K562 (cell line): Measurements from ENCODE around the gene MAGI1. TPM values are rescaled to one million over a fixed set of nuclear protein-coding genes. Genes with fewer than 3 reads are reported as not detected.
A peak's percentile ranks its signal among the peaks of the same experiment; 100 is the strongest.

ENCODE experiments used
- ATAC-seq: fragments of 200-7000 bp; cut with Tn5 transposase; 3 replicates; pipeline ENCODE4 v1.9.1; 2020; ENCODE audit warnings: moderate library complexity
- BruUV-seq: library from RNA; stranded (reverse); fragments of 400-500 nt; replicated peaks from 2 replicates; lab custom pipeline; 2021; lab: Mats Ljungman, UMichigan
- CTCF ChIA-PET: fragments of 300-600 bp; formaldehyde crosslinking; extraction: SDS; loops from one replicate; lab custom pipeline; 2021; ENCODE audit warnings: low intra/inter-chr PET ratio; lab: Yijun Ruan, JAX
- POLR2A ChIA-PET: fragments of 300-600, 350-650 bp; sonication (Branson Sonifier 250); formaldehyde crosslinking; extraction: SDS; loops from one replicate; lab custom pipeline; 2021; ENCODE audit warnings: antibody characterized with exemption, inconsistent platforms; lab: Yijun Ruan, JAX
- DNase-seq, 4 experiments: peaks; one replicate each; pipeline versions ENCODE4 v3.0.0 to v3.0.0-alpha.2; 2011 to 2018; ENCODE audit warnings: low spot score in 3 of 4, mixed read lengths in 3 of 4; ENCODE audit errors: extremely low read depth in 1 of 4
- FAIRE-seq: peaks from 2 replicates; lab custom pipeline; 2011; peaks lifted over from hg19 to GRCh38; lab: Jason Lieb, UNC
- H2AFZ ChIP-seq: 2 replicates; pipeline ENCODE4 v1.6.0; 2011; ENCODE audit warnings: low read depth, low read length, control low read depth, inconsistent platforms
- H3K27ac ChIP-seq: fragments of 200-600 bp; 3 replicates; pipeline ENCODE4 v1.8.0; 2011; ENCODE audit warnings: low read depth, mild to moderate bottlenecking, control low read depth, inconsistent platforms, low read length, moderate library complexity, mixed read lengths; ENCODE audit errors: extremely low read depth
- H3K27me3 ChIP-seq, 2 experiments: fragments of 300-600 bp in 1 of 2; 2 replicates in 1 of 2; 3 replicates in 1 of 2; pipeline versions ENCODE4 v1.6.0 to v1.8.0; 2011; ENCODE audit warnings: inconsistent platforms in 2 of 2, low read length in 2 of 2, mild to moderate bottlenecking in 1 of 2, mixed read lengths in 1 of 2, moderate library complexity in 1 of 2; ENCODE audit not compliant: control insufficient read depth in 2 of 2, insufficient read depth in 2 of 2
- H3K36me3 ChIP-seq: fragments of 300-600 bp; 3 replicates; pipeline ENCODE4 v1.8.0; 2011; ENCODE audit warnings: mild to moderate bottlenecking, low read length, inconsistent platforms; ENCODE audit not compliant: control insufficient read depth, insufficient read depth
- H3K4me1 ChIP-seq, 2 experiments: fragments of 200-600 bp in 1 of 2; replicated peaks in 1 of 2; 2 replicates in 1 of 2; 3 replicates in 1 of 2; pipeline versions ENCODE4 v1.5.1 to v1.8.0; 2011; ENCODE audit warnings: inconsistent platforms in 2 of 2, low read length in 2 of 2, mild to moderate bottlenecking in 1 of 2, mixed read lengths in 1 of 2, moderate library complexity in 1 of 2; ENCODE audit not compliant: control insufficient read depth in 2 of 2, insufficient read depth in 2 of 2
- H3K4me2 ChIP-seq: 2 replicates; pipeline ENCODE4 v1.6.1; 2011; ENCODE audit warnings: low read length, control low read depth, inconsistent platforms, mixed read lengths; ENCODE audit not compliant: insufficient read depth
- H3K4me3 ChIP-seq: fragments of 200-600 bp; sonication (generic), shearing (Covaris generic); 2 replicates; pipeline ENCODE4 v1.5.1; 2016; ENCODE audit warnings: control low read depth, inconsistent platforms
- H3K79me2 ChIP-seq: fragments of 200-600 bp; 3 replicates; pipeline ENCODE4 v1.8.0; 2011; ENCODE audit warnings: low read length, inconsistent platforms; ENCODE audit not compliant: control insufficient read depth, insufficient read depth
- H3K9ac ChIP-seq, 2 experiments: 2 replicates each; pipeline versions ENCODE4 v1.6.0 to v1.6.1; 2011; ENCODE audit warnings: low read depth in 2 of 2, low read length in 2 of 2, control low read depth in 1 of 2, inconsistent platforms in 1 of 2, mild to moderate bottlenecking in 1 of 2, mixed read lengths in 1 of 2; ENCODE audit not compliant: insufficient read depth in 1 of 2
- H3K9me1 ChIP-seq: one replicate; pipeline ENCODE4 v1.6.0; 2011; ENCODE audit warnings: inconsistent platforms, mild to moderate bottlenecking, low read length, moderate library complexity; ENCODE audit not compliant: control insufficient read depth, insufficient read depth
- H3K9me3 ChIP-seq: replicated peaks from 2 replicates; pipeline ENCODE4 v1.5.1; 2011; ENCODE audit warnings: low read depth, low read length, inconsistent platforms; ENCODE audit not compliant: control insufficient read depth, insufficient read depth
- H4K20me1 ChIP-seq: replicated peaks from 2 replicates; pipeline ENCODE4 v1.6.1; 2011; ENCODE audit warnings: low read length, inconsistent platforms, mixed read lengths; ENCODE audit not compliant: control insufficient read depth, insufficient read depth
- CBFA2T2 ChIP-seq: fragments of 450-650 bp; conservative IDR thresholded peaks from 2 replicates; pipeline ENCODE4 v1.6.1; 2017; ENCODE audit warnings: mild to moderate bottlenecking
- CEBPG ChIP-seq, 3 experiments: fragments of 200-800 bp in 1 of 3; sonication (Bioruptor generic) in 1 of 3; sonication (generic) in 1 of 3; formaldehyde crosslinking in 1 of 3; IDR thresholded peaks in 2 of 3; conservative IDR thresholded peaks in 1 of 3; 2 replicates each; pipeline versions ENCODE4 v1.6.1 to v1.8.0; 2016 to 2022; ENCODE audit warnings: missing compliant biosample characterization in 2 of 3, missing genetic modification characterization in 2 of 3, mild to moderate bottlenecking in 1 of 3, missing genetic modification reagents in 1 of 3
- EHMT2 ChIP-seq: fragments of 450-650 bp; IDR thresholded peaks from 2 replicates; pipeline ENCODE4 v1.6.1; 2018; ENCODE audit warnings: antibody characterized with exemption
- KAT7 ChIP-seq: sonication (generic); formaldehyde crosslinking; IDR thresholded peaks from 2 replicates; pipeline ENCODE4 v1.8.0; 2022; ENCODE audit warnings: missing genetic modification reagents, mild to moderate bottlenecking, borderline replicate concordance
- NFE2 ChIP-seq: IDR thresholded peaks from 2 replicates; pipeline ENCODE4 v1.6.1; 2014; ENCODE audit warnings: antibody characterized with exemption, low read depth
- NFIC ChIP-seq: fragments of 450-650 bp; IDR thresholded peaks from 2 replicates; pipeline ENCODE4 v1.6.1; 2017; ENCODE audit warnings: mild to moderate bottlenecking, inconsistent platforms
- SMARCA4 ChIP-seq: fragments of 450-650 bp; IDR thresholded peaks from 2 replicates; pipeline ENCODE4 v1.6.1; 2016
- SMARCC2 ChIP-seq: fragments of 450-650 bp; IDR thresholded peaks from 2 replicates; pipeline ENCODE4 v1.6.1; 2017; ENCODE audit warnings: antibody characterized with exemption, moderate library complexity, mild to moderate bottlenecking, low read depth
- TEAD4 ChIP-seq, 2 experiments: sonication (generic) in 1 of 2; formaldehyde crosslinking in 1 of 2; IDR thresholded peaks; 2 replicates each; pipeline versions ENCODE4 v1.6.1 to v1.8.0; 2012 to 2022; ENCODE audit warnings: borderline replicate concordance in 1 of 2, inconsistent platforms in 1 of 2, low read length in 1 of 2, mild to moderate bottlenecking in 1 of 2, missing genetic modification reagents in 1 of 2
- ZKSCAN1 ChIP-seq: fragments of 150-350 bp; IDR thresholded peaks from 2 replicates; pipeline ENCODE4 v1.6.1; 2016; ENCODE audit warnings: low read depth, low read length
- WGBS: fragments of 100-300 bp; shearing (Covaris generic); methylation state at CpG from one replicate; pipeline ENCODE4 v1.1.6; 2016; ENCODE audit warnings: low coverage, mixed read lengths; ENCODE audit not compliant: insufficient coverage; ENCODE audit errors: missing lambda C conversion rate; 5-methylcytosine and 5-hydroxymethylcytosine counted together
- in situ Hi-C: fragments of 300-500 bp; cut with MboI; formaldehyde crosslinking; loops from 4 replicates; pipeline ENCODE4 v1.15.0; 2018; ENCODE audit warnings: inconsistent platforms, mixed read lengths
- intact Hi-C: fragments of 100-400 bp; cut with micrococcal nuclease; formaldehyde crosslinking; loops from 2 replicates; pipeline ENCODE4 v1.14.2; 2022
- polyA plus RNA-seq, 8 experiments: library from polyadenylated mRNA; depleted of rRNA in 4 of 8; stranded (reverse) in 5 of 8; unstranded in 3 of 8; fragments of >200 nt; fragmentation: Nextera tagmentation in 2 of 8; fragmentation: Illumina TruSeq in 1 of 8; extraction: Ambion mirVana in 2 of 8; extraction: Trizol in 1 of 8; gene quantifications; 2 replicates each; pipeline versions ENCODE4 v1.2.1 to v1.2.3, GENCODE V29; 2011 to 2014; ENCODE audit warnings: inconsistent platforms in 1 of 8, missing spikeins in 1 of 8
- total RNA-seq, 7 experiments: library from RNA; depleted of rRNA in 6 of 7; stranded (reverse); fragments of >200 nt in 6 of 7; fragmentation: Illumina TruSeq in 2 of 7; extraction: Trizol in 2 of 7; gene quantifications; 2 replicates each; pipeline versions ENCODE4 v1.2.1 to v1.2.3, GENCODE V29; 2011 to 2021; ENCODE audit warnings: low replicate concordance in 1 of 7

MAGI1 gene
- total and polyA plus RNA-seq, 9 of the 15 experiments (the other 6 are each of a cell fraction or from before 2014, with no cell fraction given): 7.8 to 59.4 (median 43.2) TPM

DNA sequence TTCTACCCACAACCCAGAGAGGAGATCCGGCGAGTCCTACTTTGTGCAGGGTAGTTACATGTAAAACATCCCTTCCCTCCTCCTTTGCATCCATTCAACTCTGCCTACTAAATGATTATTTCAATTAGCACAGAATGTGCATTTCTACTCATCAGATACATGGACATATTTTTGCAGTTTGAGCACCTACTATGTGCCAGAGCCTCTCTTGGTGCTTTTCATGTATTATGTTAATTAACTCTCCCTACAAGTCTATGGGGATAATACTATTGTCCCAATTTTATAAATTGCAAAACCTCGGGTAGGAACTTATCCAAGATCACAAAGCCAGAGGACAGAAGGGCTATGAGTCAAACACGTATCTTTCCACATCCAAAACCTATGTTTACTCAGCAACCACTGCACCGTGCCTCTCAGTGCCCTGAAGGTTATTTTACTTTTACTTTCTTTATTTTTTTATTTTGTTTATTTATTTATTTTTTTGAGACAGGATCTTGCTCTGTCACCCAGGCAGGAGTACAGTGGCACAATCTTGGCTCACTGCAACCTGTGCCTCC lies 432.8 kb downstream of the MAGI1 start:
- no peak for FAIRE-seq
- Histone ChIP-seq H3K27me3 (no peaks in the 10 kb centered on the region), H3K27ac (peak overlapping the region; percentile 67; the same call in 2 of the 3 replicates), H3K79me2 (no peaks in the 10 kb centered on the region), H4K20me1 (no peaks in the 10 kb centered on the region), H3K36me3 (no peaks in the 10 kb centered on the region; the same call in 2 of the 3 replicates), H3K4me2 (no peak overlapping the region), H3K9me3 (no peaks in the 10 kb centered on the region), H3K9ac (no peak overlapping the region), H3K4me3 (no peak overlapping the region), H2AFZ (peak overlapping the region; percentile 47), H3K4me1 (peaks cover 3 to 38% of the 10 kb centered on the region in 2 experiments; a peak in 3 of 5 replicates), H3K9me1 (no peaks in the 10 kb centered on the region)
- in situ Hi-C loops: no loop called here
- CTCF ChIA-PET: no interaction called here
- peak; percentile 35; the same call in 2 of the 3 replicates for ATAC-seq
- TF ChIP-seq ZKSCAN1: peak; percentile 91
- TF ChIP-seq KAT7 (CRISPR knock-in tag): no peak
- intact Hi-C loops: no loop called here
- BruUV-seq: no TSS peak
- DNase-seq: no peak
- 44% methylated on average over 5 of the region's 5 CpGs for WGBS
- POLR2A ChIA-PET: no interaction called here

DNA sequence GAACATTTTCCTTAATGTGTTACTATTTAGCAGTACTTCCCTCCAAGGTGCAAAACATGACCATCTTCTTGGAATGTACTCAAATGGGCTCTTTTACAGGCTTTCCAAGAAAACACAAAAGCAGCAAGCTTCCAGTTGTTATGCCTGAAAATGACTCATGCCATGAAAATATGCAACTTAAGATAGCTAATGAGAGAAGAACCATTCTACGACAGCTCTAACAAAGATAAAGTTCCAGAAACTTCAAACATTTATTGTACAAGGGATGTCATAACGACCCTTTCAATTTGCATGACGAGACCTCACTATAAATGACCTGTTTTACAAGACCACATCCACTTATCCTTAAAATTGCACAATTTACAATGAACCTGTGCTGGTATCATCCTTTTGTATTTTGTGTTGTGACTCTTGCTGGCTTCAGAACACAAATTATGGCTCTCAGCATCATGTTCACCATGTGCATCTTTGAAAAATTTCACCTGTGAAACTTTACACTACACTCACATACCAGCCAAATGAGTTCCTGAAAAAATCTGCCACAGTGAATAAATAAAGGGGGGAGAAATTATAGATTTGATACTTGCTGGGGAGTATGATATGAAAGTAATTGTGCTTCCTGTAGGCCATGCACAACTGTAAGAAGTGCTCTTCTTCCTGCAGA lies 433.7 kb downstream of the MAGI1 start:
- Histone ChIP-seq H3K9ac (peak overlapping the region in 1 of 2 experiments; percentile 17; a peak in 1 of 4 replicates), H3K4me3 (no peak overlapping the region), H3K27me3 (no peaks in the 10 kb centered on the region), H3K36me3 (no peaks in the 10 kb centered on the region; the same call in 2 of the 3 replicates), H3K9me3 (no peaks in the 10 kb centered on the region), H3K4me1 (peaks cover 3 to 45% of the 10 kb centered on the region in 2 experiments; a peak in 3 of 5 replicates), H3K79me2 (no peaks in the 10 kb centered on the region), H3K9me1 (no peaks in the 10 kb centered on the region), H3K4me2 (0 out of 2 replicates have a peak overlapping the region, but pooled peaks have one; percentile 3), H3K27ac (peak overlapping the region; percentile 67), H4K20me1 (no peaks in the 10 kb centered on the region), H2AFZ (peak overlapping the region; percentile 47)
- no TSS peak for BruUV-seq
- FAIRE-seq (peak; percentile 88), DNase-seq (peak; percentile 25 to 79 (median 42)), ATAC-seq (peak; percentile 58)
- intact Hi-C loops: no loop called here
- ChIA-PET POLR2A (interaction anchor here (0.6 to 1.3 kb wide), 2 partner anchors 10 to 22 kb away, joined by 3 to 4 read pairs; no protein-coding TSS in a partner anchor), CTCF (no interaction called here)
- in situ Hi-C loops: no loop called here
- WGBS: 0% methylated on average over 3 of the region's 3 CpGs
- TF ChIP-seq NFIC: 0 out of 2 replicates have a peak, but pooled peaks have one; percentile 15
- peak; percentile 91 for TF ChIP-seq SMARCA4
- TF ChIP-seq TEAD4 (IDR thresholded peaks at IDR 0.05; ENCODE audit: low read length): peak; percentile 85
- no peak for TF ChIP-seq TEAD4 (CRISPR knock-in tag; IDR thresholded peaks at IDR 0.05; ENCODE audit: borderline replicate concordance)
- peak; percentile 12; the same call in 1 of the 2 replicates for TF ChIP-seq NFE2
- no peak for TF ChIP-seq CEBPG (CRISPR knock-in tag; IDR thresholded peaks at IDR 0.05)
- peak; percentile 24 to 50; a peak in 1 of 4 replicates for TF ChIP-seq CEBPG (tag; conservative IDR thresholded peaks at IDR 0.05 in 1 of 2, IDR thresholded peaks at IDR 0.05 in 1 of 2)
- TF ChIP-seq CBFA2T2: peak; percentile 66
- 0 out of 2 replicates have a peak, but pooled peaks have one; percentile 67 for TF ChIP-seq SMARCC2
- peak; percentile 20; the same call in 1 of the 2 replicates for TF ChIP-seq EHMT2
